Panc1 (cell line): ENCODE data around the gene MSI2.

Experiments used
- POLR2AphosphoS5 ChIP-seq: IDR thresholded peaks from 2 replicates; pipeline ENCODE4 v1.6.1; 2012; ENCODE audit warnings: mild to moderate bottlenecking, low read depth, low read length, moderate library complexity
- REST ChIP-seq, 2 experiments: IDR thresholded peaks; 2 replicates each; pipeline ENCODE4 v1.6.1; 2011 to 2012; ENCODE audit warnings: low read depth in 2 of 2, control low read depth in 1 of 2, low read length in 1 of 2, mild to moderate bottlenecking in 1 of 2, moderate library complexity in 1 of 2; ENCODE audit not compliant: insufficient read depth in 1 of 2

- TF ChIP-seq POLR2AphosphoS5 (no peak), REST (IDR thresholded peaks at IDR 0.05; ENCODE audit: insufficient read depth in 1 of 2, low read depth in 2 of 2, low read length in 1 of 2) (no peak)
Measured at GRCh38 chr17:57448759-57449283, 192.5 kb downstream of the MSI2 start.
